K562 (cell line): ENCODE measurements around the gene TRA2B. TPM values are rescaled to one million over a fixed set of nuclear protein-coding genes. Genes with fewer than 3 reads are reported as not detected.

Source experiments
- ATAC-seq: fragments of 200-7000 bp; cut with Tn5 transposase; 3 replicates; pipeline ENCODE4 v1.9.1; 2020; ENCODE audit warnings: moderate library complexity
- BruUV-seq: library from RNA; stranded (reverse); fragments of 400-500 nt; replicated peaks from 2 replicates; lab custom pipeline; 2021; lab: Mats Ljungman, UMichigan
- CTCF ChIA-PET: fragments of 300-600 bp; formaldehyde crosslinking; extraction: SDS; loops from one replicate; lab custom pipeline; 2021; ENCODE audit warnings: low intra/inter-chr PET ratio; lab: Yijun Ruan, JAX
- POLR2A ChIA-PET: fragments of 300-600, 350-650 bp; sonication (Branson Sonifier 250); formaldehyde crosslinking; extraction: SDS; loops from one replicate; lab custom pipeline; 2021; ENCODE audit warnings: antibody characterized with exemption, inconsistent platforms; lab: Yijun Ruan, JAX
- DNase-seq, 4 experiments: peaks; one replicate each; pipeline versions ENCODE4 v3.0.0 to v3.0.0-alpha.2; 2011 to 2018; ENCODE audit warnings: low spot score in 3 of 4, mixed read lengths in 3 of 4; ENCODE audit errors: extremely low read depth in 1 of 4
- FAIRE-seq: peaks from 2 replicates; lab custom pipeline; 2011; peaks lifted over from hg19 to GRCh38; lab: Jason Lieb, UNC
- H2AFZ ChIP-seq: 2 replicates; pipeline ENCODE4 v1.6.0; 2011; ENCODE audit warnings: low read depth, low read length, control low read depth, inconsistent platforms
- H3K27ac ChIP-seq: fragments of 200-600 bp; 3 replicates; pipeline ENCODE4 v1.8.0; 2011; ENCODE audit warnings: low read depth, mild to moderate bottlenecking, control low read depth, inconsistent platforms, low read length, moderate library complexity, mixed read lengths; ENCODE audit errors: extremely low read depth
- H3K27me3 ChIP-seq, 2 experiments: fragments of 300-600 bp in 1 of 2; 2 replicates in 1 of 2; 3 replicates in 1 of 2; pipeline versions ENCODE4 v1.6.0 to v1.8.0; 2011; ENCODE audit warnings: inconsistent platforms in 2 of 2, low read length in 2 of 2, mild to moderate bottlenecking in 1 of 2, mixed read lengths in 1 of 2, moderate library complexity in 1 of 2; ENCODE audit not compliant: control insufficient read depth in 2 of 2, insufficient read depth in 2 of 2
- H3K36me3 ChIP-seq: fragments of 300-600 bp; 3 replicates; pipeline ENCODE4 v1.8.0; 2011; ENCODE audit warnings: mild to moderate bottlenecking, low read length, inconsistent platforms; ENCODE audit not compliant: control insufficient read depth, insufficient read depth
- H3K4me1 ChIP-seq, 2 experiments: fragments of 200-600 bp in 1 of 2; replicated peaks in 1 of 2; 2 replicates in 1 of 2; 3 replicates in 1 of 2; pipeline versions ENCODE4 v1.5.1 to v1.8.0; 2011; ENCODE audit warnings: inconsistent platforms in 2 of 2, low read length in 2 of 2, mild to moderate bottlenecking in 1 of 2, mixed read lengths in 1 of 2, moderate library complexity in 1 of 2; ENCODE audit not compliant: control insufficient read depth in 2 of 2, insufficient read depth in 2 of 2
- H3K4me2 ChIP-seq: 2 replicates; pipeline ENCODE4 v1.6.1; 2011; ENCODE audit warnings: low read length, control low read depth, inconsistent platforms, mixed read lengths; ENCODE audit not compliant: insufficient read depth
- H3K4me3 ChIP-seq: fragments of 200-600 bp; sonication (generic), shearing (Covaris generic); 2 replicates; pipeline ENCODE4 v1.5.1; 2016; ENCODE audit warnings: control low read depth, inconsistent platforms
- H3K79me2 ChIP-seq: fragments of 200-600 bp; 3 replicates; pipeline ENCODE4 v1.8.0; 2011; ENCODE audit warnings: low read length, inconsistent platforms; ENCODE audit not compliant: control insufficient read depth, insufficient read depth
- H3K9ac ChIP-seq, 2 experiments: 2 replicates each; pipeline versions ENCODE4 v1.6.0 to v1.6.1; 2011; ENCODE audit warnings: low read depth in 2 of 2, low read length in 2 of 2, control low read depth in 1 of 2, inconsistent platforms in 1 of 2, mild to moderate bottlenecking in 1 of 2, mixed read lengths in 1 of 2; ENCODE audit not compliant: insufficient read depth in 1 of 2
- H3K9me1 ChIP-seq: one replicate; pipeline ENCODE4 v1.6.0; 2011; ENCODE audit warnings: inconsistent platforms, mild to moderate bottlenecking, low read length, moderate library complexity; ENCODE audit not compliant: control insufficient read depth, insufficient read depth
- H3K9me3 ChIP-seq: replicated peaks from 2 replicates; pipeline ENCODE4 v1.5.1; 2011; ENCODE audit warnings: low read depth, low read length, inconsistent platforms; ENCODE audit not compliant: control insufficient read depth, insufficient read depth
- H4K20me1 ChIP-seq: replicated peaks from 2 replicates; pipeline ENCODE4 v1.6.1; 2011; ENCODE audit warnings: low read length, inconsistent platforms, mixed read lengths; ENCODE audit not compliant: control insufficient read depth, insufficient read depth
- ASH1L ChIP-seq: fragments of 450-650 bp; IDR thresholded peaks from 2 replicates; pipeline ENCODE4 v1.6.1; 2018; ENCODE audit warnings: borderline replicate concordance, mild to moderate bottlenecking, low read depth; ENCODE audit not compliant: partially characterized antibody
- CREM ChIP-seq: IDR thresholded peaks from 2 replicates; pipeline ENCODE4 v1.6.1; 2014; ENCODE audit warnings: antibody characterized with exemption, low read depth
- MTA1 ChIP-seq: fragments of 450-650 bp; IDR thresholded peaks from 2 replicates; pipeline ENCODE4 v1.6.1; 2017; ENCODE audit warnings: borderline replicate concordance
- NELFE ChIP-seq: IDR thresholded peaks from 2 replicates; pipeline ENCODE4 v1.6.1; 2011; ENCODE audit warnings: mild to moderate bottlenecking; ENCODE audit not compliant: insufficient read depth, insufficient read length
- PML ChIP-seq: IDR thresholded peaks from 2 replicates; pipeline ENCODE4 v1.6.1; 2012; ENCODE audit warnings: low read length, inconsistent platforms
- POLR2A ChIP-seq: fragments of 450-650 bp; conservative IDR thresholded peaks from 2 replicates; pipeline ENCODE4 v1.6.1; 2016
- POLR2AphosphoS5 ChIP-seq: IDR thresholded peaks from 2 replicates; pipeline ENCODE4 v1.6.1; 2011; ENCODE audit warnings: mild to moderate bottlenecking, low read depth, low read length, moderate library complexity; ENCODE audit not compliant: control insufficient read depth, insufficient read depth
- POLR2B ChIP-seq: fragments of 450-650 bp; IDR thresholded peaks from 2 replicates; pipeline ENCODE4 v1.6.1; 2018; ENCODE audit warnings: low read depth; ENCODE audit not compliant: partially characterized antibody
- RUNX1 ChIP-seq: sonication (generic); IDR thresholded peaks from 2 replicates; pipeline ENCODE4 v1.6.1; 2016; ENCODE audit warnings: antibody characterized with exemption, low read depth
- SUPT5H ChIP-seq: fragments of 450-650 bp; IDR thresholded peaks from 2 replicates; pipeline ENCODE4 v1.6.1; 2016
- ZNF384 ChIP-seq: IDR thresholded peaks from 2 replicates; pipeline ENCODE4 v1.6.1; 2012; ENCODE audit warnings: low read depth, low read length, improper control_type of control experiment
- ZNF707 ChIP-seq: fragments of 250-450 bp; sonication (Bioruptor Pico); conservative IDR thresholded peaks from 2 replicates; pipeline ENCODE4 v1.8.0; 2022; ENCODE audit warnings: inconsistent platforms, mild to moderate bottlenecking, moderate library complexity
- WGBS: fragments of 100-300 bp; shearing (Covaris generic); methylation state at CpG from one replicate; pipeline ENCODE4 v1.1.6; 2016; ENCODE audit warnings: low coverage, mixed read lengths; ENCODE audit not compliant: insufficient coverage; ENCODE audit errors: missing lambda C conversion rate; 5-methylcytosine and 5-hydroxymethylcytosine counted together
- in situ Hi-C: fragments of 300-500 bp; cut with MboI; formaldehyde crosslinking; loops from 4 replicates; pipeline ENCODE4 v1.15.0; 2018; ENCODE audit warnings: inconsistent platforms, mixed read lengths
- intact Hi-C: fragments of 100-400 bp; cut with micrococcal nuclease; formaldehyde crosslinking; loops from 2 replicates; pipeline ENCODE4 v1.14.2; 2022
- polyA plus RNA-seq, 8 experiments: library from polyadenylated mRNA; depleted of rRNA in 4 of 8; stranded (reverse) in 5 of 8; unstranded in 3 of 8; fragments of >200 nt; fragmentation: Nextera tagmentation in 2 of 8; fragmentation: Illumina TruSeq in 1 of 8; extraction: Ambion mirVana in 2 of 8; extraction: Trizol in 1 of 8; gene quantifications; 2 replicates each; pipeline versions ENCODE4 v1.2.1 to v1.2.3, GENCODE V29; 2011 to 2014; ENCODE audit warnings: inconsistent platforms in 1 of 8, missing spikeins in 1 of 8
- total RNA-seq, 7 experiments: library from RNA; depleted of rRNA in 6 of 7; stranded (reverse); fragments of >200 nt in 6 of 7; fragmentation: Illumina TruSeq in 2 of 7; extraction: Trizol in 2 of 7; gene quantifications; 2 replicates each; pipeline versions ENCODE4 v1.2.1 to v1.2.3, GENCODE V29; 2011 to 2021; ENCODE audit warnings: low replicate concordance in 1 of 7
- TF ChIP-seq, protein P1 (sequence below): fragments of 450-650 bp; formaldehyde crosslinking; conservative IDR thresholded peaks from 2 replicates; pipeline ENCODE4 v1.4.0; 2022; ENCODE audit warnings: mild to moderate bottlenecking, missing genetic modification characterization

The TRA2B gene
- total and polyA plus RNA-seq, 9 of the 15 experiments (the other 6 are each of a cell fraction or from before 2014, with no cell fraction given): 105 to 411 (median 278) TPM

DNA sequence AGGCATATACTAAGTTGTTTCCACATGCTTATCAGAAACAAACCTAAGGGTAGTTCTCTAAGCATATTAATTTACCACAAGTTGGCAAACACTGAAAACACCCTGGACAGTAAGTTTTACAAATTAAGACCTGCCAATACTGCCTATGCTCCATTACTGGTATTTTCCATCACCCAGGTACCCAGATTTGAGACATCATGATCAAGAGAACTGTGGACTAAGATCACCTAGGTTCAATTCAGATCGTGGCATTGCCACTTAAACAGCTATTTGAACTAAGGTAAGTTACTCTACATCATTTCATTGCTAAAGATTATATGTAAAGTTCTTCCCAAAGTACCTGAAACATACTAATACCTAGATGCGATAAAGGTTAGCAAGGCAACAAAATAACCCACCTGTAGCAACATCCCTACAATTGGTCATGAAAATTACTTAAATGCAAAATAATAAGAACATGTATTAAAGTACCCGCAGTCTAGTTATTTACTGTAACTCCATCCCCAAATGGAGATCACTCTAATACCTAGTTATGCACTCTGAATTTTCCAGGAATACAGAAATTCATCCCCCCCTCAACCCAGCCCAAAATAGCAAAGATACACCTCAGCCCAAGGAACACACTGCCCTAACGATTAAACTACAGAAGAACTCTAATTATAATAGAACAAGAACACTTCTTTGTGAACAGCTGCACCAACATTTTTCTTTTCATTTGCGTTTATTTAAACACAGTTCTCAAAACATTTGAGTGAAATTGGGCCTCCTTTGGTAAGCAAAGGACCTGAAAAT, 21.6 kb downstream of the TRA2B start:
- POLR2A ChIA-PET: interaction anchor here (0.7 to 1.6 kb wide), 4 partner anchors 9 to 171 kb away, joined by 3 to 9 read pairs (median 4); no protein-coding TSS in a partner anchor
- DNase-seq: no peak
- no peak for FAIRE-seq
- no peaks in the 10 kb centered on the region for H3K9me3 ChIP-seq
- in situ Hi-C loops: no loop called here
- no peak overlapping the region for H3K9ac ChIP-seq
- H4K20me1 ChIP-seq: peaks cover 3% of the 10 kb centered on the region; the same call in 1 of the 2 replicates
- TF ChIP-seq ZNF384 (no peak), POLR2A (peak; percentile 49; the same call in 1 of the 2 replicates), SUPT5H (peak; percentile 43; the same call in 1 of the 2 replicates), ASH1L (no peak), POLR2AphosphoS5 (peak; percentile 56; the same call in 1 of the 2 replicates), PML (0 out of 2 replicates have a peak, but pooled peaks have one; percentile 14), CREM (no peak), ZNF707 (CRISPR knock-in tag) (no peak), MTA1 (no peak), POLR2B (peak; percentile 24), NELFE (no peak), RUNX1 (no peak)
- TF ChIP-seq, protein P1, sequence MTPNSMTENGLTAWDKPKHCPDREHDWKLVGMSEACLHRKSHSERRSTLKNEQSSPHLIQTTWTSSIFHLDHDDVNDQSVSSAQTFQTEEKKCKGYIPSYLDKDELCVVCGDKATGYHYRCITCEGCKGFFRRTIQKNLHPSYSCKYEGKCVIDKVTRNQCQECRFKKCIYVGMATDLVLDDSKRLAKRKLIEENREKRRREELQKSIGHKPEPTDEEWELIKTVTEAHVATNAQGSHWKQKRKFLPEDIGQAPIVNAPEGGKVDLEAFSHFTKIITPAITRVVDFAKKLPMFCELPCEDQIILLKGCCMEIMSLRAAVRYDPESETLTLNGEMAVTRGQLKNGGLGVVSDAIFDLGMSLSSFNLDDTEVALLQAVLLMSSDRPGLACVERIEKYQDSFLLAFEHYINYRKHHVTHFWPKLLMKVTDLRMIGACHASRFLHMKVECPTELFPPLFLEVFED (CRISPR knock-in tag): 0 out of 2 replicates have a peak, but pooled peaks have one; percentile 39
- peaks cover 17% of the 10 kb centered on the region; the same call in 2 of the 3 replicates for H3K79me2 ChIP-seq
- H3K27me3 ChIP-seq: no peaks in the 10 kb centered on the region
- 89% methylated on average over 5 of the region's 5 CpGs for WGBS
- no peak overlapping the region for H3K27ac ChIP-seq
- intact Hi-C loops: no loop called here
- H3K4me2 ChIP-seq: no peak overlapping the region
- H3K36me3 ChIP-seq: peaks cover 75% of the 10 kb centered on the region
- no peak overlapping the region for H2AFZ ChIP-seq
- no peak for ATAC-seq
- H3K9me1 ChIP-seq: no peaks in the 10 kb centered on the region
- BruUV-seq: no TSS peak
- H3K4me3 ChIP-seq: no peak overlapping the region
- H3K4me1 ChIP-seq: no peaks in the 10 kb centered on the region
- CTCF ChIA-PET: no interaction called here
